ENCODE data around the gene MICAL3.
A peak's percentile ranks its signal among the peaks of the same experiment; 100 is the strongest.

MICAL3 gene

DNA sequence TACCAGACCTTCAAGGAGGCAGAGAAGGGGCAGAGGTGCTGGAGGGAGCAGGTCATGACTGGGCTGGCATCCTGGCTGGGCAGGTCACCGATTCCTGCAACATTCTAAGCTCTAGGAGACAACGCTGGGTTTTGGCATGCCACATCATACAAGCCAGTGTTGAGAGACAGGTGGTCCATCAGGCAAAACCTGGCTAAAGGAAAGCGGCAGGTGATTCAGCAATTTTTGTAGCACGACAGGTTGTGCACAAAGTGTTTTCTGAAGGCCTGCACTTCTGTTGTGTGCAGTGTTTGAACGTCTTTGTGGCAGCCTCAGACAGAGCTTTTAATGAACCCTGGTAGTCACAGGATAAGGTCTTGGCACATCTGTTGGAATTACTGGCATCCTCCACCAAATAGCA is 180.2 kb downstream of the MICAL3 start:
- Histone ChIP-seq H4K20me1 (ENCODE audit: insufficient read depth, low read length) (no peaks in the 10 kb centered on the region), H3K27ac (ENCODE audit: low read depth, low read length, poor library complexity, severe bottlenecking) (no peak overlapping the region), H3K4me1 (ENCODE audit: insufficient read depth, low read length, severe bottlenecking) (peaks cover 9% of the 10 kb centered on the region), H3K4me2 (ENCODE audit: low read length) (no peak overlapping the region), H2AFZ (ENCODE audit: low read length) (no peak overlapping the region), H3K27me3 (ENCODE audit: insufficient read depth, low read length) (no peaks in the 10 kb centered on the region), H3F3A (ENCODE audit: insufficient read depth, low read length) (no peaks in the 10 kb centered on the region), H3K9me2 (ENCODE audit: low read depth, low read length) (no peaks in the 10 kb centered on the region), H3K79me2 (ENCODE audit: insufficient read depth, low read length) (no peaks in the 10 kb centered on the region), H3K36me3 (ENCODE audit: insufficient read depth, low read length) (no peaks in the 10 kb centered on the region), H3K9ac (ENCODE audit: low read length) (no peak overlapping the region), H3K4me3 (ENCODE audit: low read depth, low read length, poor library complexity, severe bottlenecking) (no peak overlapping the region), H3K9me3 (ENCODE audit: low read length) (no peaks in the 10 kb centered on the region)
- TF ChIP-seq CTCF (IDR thresholded peaks at IDR 0.05; ENCODE audit: low read length) (no peak), EZH2 (IDR thresholded peaks at IDR 0.05; ENCODE audit: borderline replicate concordance, low read length) (no peak)

- H3K9me2 ChIP-seq (ENCODE audit: low read depth, low read length), result no peaks in the 10 kb centered on the region
- H3K9me3 ChIP-seq (ENCODE audit: low read length), result no peaks in the 10 kb centered on the region
- TF ChIP-seq CTCF (IDR thresholded peaks at IDR 0.05; ENCODE audit: low read length) (no peak), EZH2 (IDR thresholded peaks at IDR 0.05; ENCODE audit: borderline replicate concordance, low read length) (no peak)
- no peaks in the 10 kb centered on the region for H4K20me1 ChIP-seq (ENCODE audit: insufficient read depth, low read length)
- peak overlapping the region; percentile 30 for H3K4me3 ChIP-seq (ENCODE audit: low read depth, low read length, poor library complexity, severe bottlenecking)
- no peaks in the 10 kb centered on the region for H3F3A ChIP-seq (ENCODE audit: insufficient read depth, low read length)
- no peaks in the 10 kb centered on the region for H3K36me3 ChIP-seq (ENCODE audit: insufficient read depth, low read length)
- peak overlapping the region; percentile 0; the same call in 1 of the 2 replicates for H3K9ac ChIP-seq (ENCODE audit: low read length)
- no peaks in the 10 kb centered on the region for H3K27me3 ChIP-seq (ENCODE audit: insufficient read depth, low read length)
- H3K4me1 ChIP-seq (ENCODE audit: insufficient read depth, low read length, severe bottlenecking), result peaks cover 9% of the 10 kb centered on the region
- H3K4me2 ChIP-seq (ENCODE audit: low read length), result peak overlapping the region; percentile 36; the same call in 1 of the 2 replicates
- H2AFZ ChIP-seq (ENCODE audit: low read length), result no peak overlapping the region
- no peaks in the 10 kb centered on the region for H3K79me2 ChIP-seq (ENCODE audit: insufficient read depth, low read length)
- H3K27ac ChIP-seq (ENCODE audit: low read depth, low read length, poor library complexity, severe bottlenecking), result peak overlapping the region; percentile 10
Measured at GRCh38 chr22:17842386-17842785, 182.0 kb downstream of the MICAL3 start.

GRCh38 chr22:17841836-17842235 is 182.5 kb downstream of the MICAL3 start:
- H3K9me3 ChIP-seq (ENCODE audit: low read length), result no peaks in the 10 kb centered on the region
- no peaks in the 10 kb centered on the region for H3K79me2 ChIP-seq (ENCODE audit: insufficient read depth, low read length)
- no peak overlapping the region for H2AFZ ChIP-seq (ENCODE audit: low read length)
- peak overlapping the region; percentile 36; the same call in 1 of the 2 replicates for H3K4me2 ChIP-seq (ENCODE audit: low read length)
- no peaks in the 10 kb centered on the region for H3F3A ChIP-seq (ENCODE audit: insufficient read depth, low read length)
- peak overlapping the region; percentile 30 for H3K4me3 ChIP-seq (ENCODE audit: low read depth, low read length, poor library complexity, severe bottlenecking)
- H3K27me3 ChIP-seq (ENCODE audit: insufficient read depth, low read length), result no peaks in the 10 kb centered on the region
- H3K27ac ChIP-seq (ENCODE audit: low read depth, low read length, poor library complexity, severe bottlenecking), result peak overlapping the region; percentile 10
- TF ChIP-seq EZH2 (IDR thresholded peaks at IDR 0.05; ENCODE audit: borderline replicate concordance, low read length) (no peak), CTCF (IDR thresholded peaks at IDR 0.05; ENCODE audit: low read length) (no peak)
- H4K20me1 ChIP-seq (ENCODE audit: insufficient read depth, low read length), result no peaks in the 10 kb centered on the region
- no peaks in the 10 kb centered on the region for H3K9me2 ChIP-seq (ENCODE audit: low read depth, low read length)
- H3K4me1 ChIP-seq (ENCODE audit: insufficient read depth, low read length, severe bottlenecking), result peaks cover 9% of the 10 kb centered on the region
- peak overlapping the region; percentile 0; the same call in 1 of the 2 replicates for H3K9ac ChIP-seq (ENCODE audit: low read length)
- H3K36me3 ChIP-seq (ENCODE audit: insufficient read depth, low read length), result no peaks in the 10 kb centered on the region; the same call in 1 of the 2 replicates
